ENCODE results near the gene ZNF439. TPM values are rescaled to one million over a fixed set of nuclear protein-coding genes. Genes with fewer than 3 reads are reported as not detected.
"Not testable (repeated sequence)": the region's sequence is repeated elsewhere in the genome, so short reads cannot be mapped to it uniquely, and the experiment has no call there.

Gene ZNF439
- polyA plus RNA-seq, 2 donors = 1.4 to 7.2 TPM

GRCh38 chr19:11861301-11861700 lies 12.8 kb downstream of the ZNF439 start:
- WGBS, 2 donors = 95 to 96% methylated on average over 2 of the region's 2 CpGs
- H3K27me3 ChIP-seq (ENCODE audit: control insufficient read depth in 1 of 2, insufficient read depth in 2 of 2, low read length in 2 of 2) = no peaks in the 10 kb centered on the region
- peaks cover 0 to 2% of the 10 kb centered on the region in 2 donors for H3K36me3 ChIP-seq (ENCODE audit: control insufficient read depth in 2 of 2, insufficient read depth in 2 of 2, low read length in 1 of 2)
- no peaks in the 10 kb centered on the region for H3K4me1 ChIP-seq (ENCODE audit: control insufficient read depth in 2 of 2, insufficient read depth in 2 of 2, low read length in 1 of 2)
- H3K4me3 ChIP-seq (ENCODE audit: low read depth in 1 of 2, low read length in 2 of 2) = no peak overlapping the region
- peaks cover 3 to 5% of the 10 kb centered on the region in 2 donors for H3K9me3 ChIP-seq (ENCODE audit: control insufficient read depth in 2 of 2, insufficient read depth in 1 of 2, low read depth in 1 of 2, low read length in 1 of 2)
- H3K27ac ChIP-seq (ENCODE audit: low read depth in 2 of 2, low read length in 1 of 2) = no peak overlapping the region

- not testable (repeated sequence) for H3K27ac ChIP-seq (ENCODE audit: low read depth in 2 of 2, low read length in 1 of 2); H3K27me3 ChIP-seq (ENCODE audit: control insufficient read depth in 1 of 2, insufficient read depth in 2 of 2, low read length in 2 of 2); H3K4me1 ChIP-seq (ENCODE audit: control insufficient read depth in 2 of 2, insufficient read depth in 2 of 2, low read length in 1 of 2); H3K4me3 ChIP-seq (ENCODE audit: low read depth in 1 of 2, low read length in 2 of 2)
- 94 to 97% methylated on average over 4 of the region's 4 CpGs for WGBS, 2 donors
- Histone ChIP-seq H3K36me3 (ENCODE audit: control insufficient read depth in 2 of 2, insufficient read depth in 2 of 2, low read length in 1 of 2) (peaks cover 7 to 11% of the 10 kb centered on the region in 2 donors), H3K9me3 (ENCODE audit: control insufficient read depth in 2 of 2, insufficient read depth in 1 of 2, low read depth in 1 of 2, low read length in 1 of 2) (peaks cover 0 to 17% of the 10 kb centered on the region in 2 donors)
These were observed 19.2 kb downstream of the ZNF439 start for GRCh38 chr19:11867766-11868165.

- Histone ChIP-seq H3K27me3 (ENCODE audit: control insufficient read depth in 1 of 2, insufficient read depth in 2 of 2, low read length in 2 of 2) (no peaks in the 10 kb centered on the region), H3K9me3 (ENCODE audit: control insufficient read depth in 2 of 2, insufficient read depth in 1 of 2, low read depth in 1 of 2, low read length in 1 of 2) (peaks cover 3 to 17% of the 10 kb centered on the region in 2 donors), H3K4me3 (ENCODE audit: low read depth in 1 of 2, low read length in 2 of 2) (no peak overlapping the region), H3K36me3 (ENCODE audit: control insufficient read depth in 2 of 2, insufficient read depth in 2 of 2, low read length in 1 of 2) (peaks cover 7 to 11% of the 10 kb centered on the region in 2 donors), H3K27ac (ENCODE audit: low read depth in 2 of 2, low read length in 1 of 2) (no peak overlapping the region), H3K4me1 (ENCODE audit: control insufficient read depth in 2 of 2, insufficient read depth in 2 of 2, low read length in 1 of 2) (no peaks in the 10 kb centered on the region)
- WGBS, 2 donors = 96 to 97% methylated on average over 8 of the region's 8 CpGs
These were observed 19.7 kb downstream of the ZNF439 start for GRCh38 chr19:11868188-11868587.

GRCh38 chr19:11872624-11873023 lies 24.1 kb downstream of the ZNF439 start:
- no peaks in the 10 kb centered on the region for H3K4me1 ChIP-seq (ENCODE audit: control insufficient read depth in 2 of 2, insufficient read depth in 2 of 2, low read length in 1 of 2)
- H3K36me3 ChIP-seq (ENCODE audit: control insufficient read depth in 2 of 2, insufficient read depth in 2 of 2, low read length in 1 of 2) = peaks cover 2 to 6% of the 10 kb centered on the region in 2 donors
- 90 to 92% methylated on average over 9 of the region's 9 CpGs for WGBS, 2 donors
- H3K4me3 ChIP-seq (ENCODE audit: low read depth in 1 of 2, low read length in 2 of 2) = no peak overlapping the region
- H3K27me3 ChIP-seq (ENCODE audit: control insufficient read depth in 1 of 2, insufficient read depth in 2 of 2, low read length in 2 of 2) = no peaks in the 10 kb centered on the region
- peaks cover 3 to 12% of the 10 kb centered on the region in 2 donors for H3K9me3 ChIP-seq (ENCODE audit: control insufficient read depth in 2 of 2, insufficient read depth in 1 of 2, low read depth in 1 of 2, low read length in 1 of 2)
- no peak overlapping the region for H3K27ac ChIP-seq (ENCODE audit: low read depth in 2 of 2, low read length in 1 of 2)

- Histone ChIP-seq H3K27ac (ENCODE audit: low read depth in 2 of 2, low read length in 1 of 2) (no peak overlapping the region), H3K9me3 (ENCODE audit: control insufficient read depth in 2 of 2, insufficient read depth in 1 of 2, low read depth in 1 of 2, low read length in 1 of 2) (peaks cover 3 to 9% of the 10 kb centered on the region in 2 donors), H3K36me3 (ENCODE audit: control insufficient read depth in 2 of 2, insufficient read depth in 2 of 2, low read length in 1 of 2) (no peaks in the 10 kb centered on the region), H3K27me3 (ENCODE audit: control insufficient read depth in 1 of 2, insufficient read depth in 2 of 2, low read length in 2 of 2) (no peaks in the 10 kb centered on the region), H3K4me3 (ENCODE audit: low read depth in 1 of 2, low read length in 2 of 2) (no peak overlapping the region), H3K4me1 (ENCODE audit: control insufficient read depth in 2 of 2, insufficient read depth in 2 of 2, low read length in 1 of 2) (no peaks in the 10 kb centered on the region)
- WGBS, 2 donors = 63 to 76% methylated on average over 1 of the region's 1 CpG
These were observed 25.2 kb downstream of the ZNF439 start for GRCh38 chr19:11873762-11874161.

GRCh38 chr19:11879687-11880266 lies 31.3 kb downstream of the ZNF439 start:
- H3K9me3 ChIP-seq (ENCODE audit: control insufficient read depth in 2 of 2, insufficient read depth in 1 of 2, low read depth in 1 of 2, low read length in 1 of 2); H3K4me1 ChIP-seq (ENCODE audit: control insufficient read depth in 2 of 2, insufficient read depth in 2 of 2, low read length in 1 of 2); H3K36me3 ChIP-seq (ENCODE audit: control insufficient read depth in 2 of 2, insufficient read depth in 2 of 2, low read length in 1 of 2); H3K4me3 ChIP-seq (ENCODE audit: low read depth in 1 of 2, low read length in 2 of 2); H3K27ac ChIP-seq (ENCODE audit: low read depth in 2 of 2, low read length in 1 of 2); H3K27me3 ChIP-seq (ENCODE audit: control insufficient read depth in 1 of 2, insufficient read depth in 2 of 2, low read length in 2 of 2): not testable (repeated sequence)
- WGBS, 2 donors = 81 to 82% methylated on average over 16 of the region's 16 CpGs

GRCh38 chr19:11880598-11880997 lies 32.1 kb downstream of the ZNF439 start:
- no peaks in the 10 kb centered on the region for H3K36me3 ChIP-seq (ENCODE audit: control insufficient read depth in 2 of 2, insufficient read depth in 2 of 2, low read length in 1 of 2)
- H3K27ac ChIP-seq (ENCODE audit: low read depth in 2 of 2, low read length in 1 of 2) = no peak overlapping the region
- 91 to 92% methylated on average over 12 of the region's 12 CpGs for WGBS, 2 donors

GRCh38 chr19:11881151-11881800 lies 32.8 kb downstream of the ZNF439 start:
- 18 to 23% methylated on average over 10 of the region's 10 CpGs for WGBS, 2 donors
- H3K36me3 ChIP-seq (ENCODE audit: control insufficient read depth in 2 of 2, insufficient read depth in 2 of 2, low read length in 1 of 2) = no peaks in the 10 kb centered on the region

More at GRCh38 chr19:11880598-11880997, 32.1 kb downstream of the ZNF439 start:
- H3K4me3 ChIP-seq (ENCODE audit: low read depth in 1 of 2, low read length in 2 of 2) = no peak overlapping the region
- peaks cover 0 to 3% of the 10 kb centered on the region in 2 donors for H3K4me1 ChIP-seq (ENCODE audit: control insufficient read depth in 2 of 2, insufficient read depth in 2 of 2, low read length in 1 of 2)
- H3K27me3 ChIP-seq (ENCODE audit: control insufficient read depth in 1 of 2, insufficient read depth in 2 of 2, low read length in 2 of 2) = no peaks in the 10 kb centered on the region
- H3K9me3 ChIP-seq (ENCODE audit: control insufficient read depth in 2 of 2, insufficient read depth in 1 of 2, low read depth in 1 of 2, low read length in 1 of 2) = peaks cover 0 to 2% of the 10 kb centered on the region in 2 donors

GRCh38 chr19:11882606-11883005 lies 34.1 kb downstream of the ZNF439 start:
- H3K4me1 ChIP-seq (ENCODE audit: control insufficient read depth in 2 of 2, insufficient read depth in 2 of 2, low read length in 1 of 2) = peaks cover 0 to 3% of the 10 kb centered on the region in 2 donors
- H3K4me3 ChIP-seq (ENCODE audit: low read depth in 1 of 2, low read length in 2 of 2) = no peak overlapping the region
- peaks cover 0 to 4% of the 10 kb centered on the region in 2 donors for H3K9me3 ChIP-seq (ENCODE audit: control insufficient read depth in 2 of 2, insufficient read depth in 1 of 2, low read depth in 1 of 2, low read length in 1 of 2)
- H3K36me3 ChIP-seq (ENCODE audit: control insufficient read depth in 2 of 2, insufficient read depth in 2 of 2, low read length in 1 of 2) = no peaks in the 10 kb centered on the region
- no peak overlapping the region for H3K27ac ChIP-seq (ENCODE audit: low read depth in 2 of 2, low read length in 1 of 2)
- WGBS, 2 donors = 59 to 62% methylated on average over 2 of the region's 2 CpGs
- no peaks in the 10 kb centered on the region for H3K27me3 ChIP-seq (ENCODE audit: control insufficient read depth in 1 of 2, insufficient read depth in 2 of 2, low read length in 2 of 2)

More at GRCh38 chr19:11881151-11881800, 32.8 kb downstream of the ZNF439 start:
- Histone ChIP-seq H3K27me3 (ENCODE audit: control insufficient read depth in 1 of 2, insufficient read depth in 2 of 2, low read length in 2 of 2) (no peaks in the 10 kb centered on the region), H3K4me1 (ENCODE audit: control insufficient read depth in 2 of 2, insufficient read depth in 2 of 2, low read length in 1 of 2) (peaks cover 0 to 3% of the 10 kb centered on the region in 2 donors), H3K4me3 (ENCODE audit: low read depth in 1 of 2, low read length in 2 of 2) (no peak overlapping the region), H3K9me3 (ENCODE audit: control insufficient read depth in 2 of 2, insufficient read depth in 1 of 2, low read depth in 1 of 2, low read length in 1 of 2) (peaks cover 0 to 2% of the 10 kb centered on the region in 2 donors), H3K27ac (ENCODE audit: low read depth in 2 of 2, low read length in 1 of 2) (no peak overlapping the region)

- 31 to 38% methylated on average over 7 of the region's 7 CpGs for WGBS, 2 donors
- Histone ChIP-seq H3K9me3 (ENCODE audit: control insufficient read depth in 2 of 2, insufficient read depth in 1 of 2, low read depth in 1 of 2, low read length in 1 of 2) (peaks cover 0 to 2% of the 10 kb centered on the region in 2 donors), H3K36me3 (ENCODE audit: control insufficient read depth in 2 of 2, insufficient read depth in 2 of 2, low read length in 1 of 2) (no peaks in the 10 kb centered on the region), H3K27me3 (ENCODE audit: control insufficient read depth in 1 of 2, insufficient read depth in 2 of 2, low read length in 2 of 2) (no peaks in the 10 kb centered on the region), H3K4me3 (ENCODE audit: low read depth in 1 of 2, low read length in 2 of 2) (peak overlapping the region in 1 of 2 donors; percentile 63), H3K27ac (ENCODE audit: low read depth in 2 of 2, low read length in 1 of 2) (no peak overlapping the region), H3K4me1 (ENCODE audit: control insufficient read depth in 2 of 2, insufficient read depth in 2 of 2, low read length in 1 of 2) (no peaks in the 10 kb centered on the region)
These were observed 38.7 kb downstream of the ZNF439 start for GRCh38 chr19:11887234-11887610.
